Measurements from ENCODE around the gene PPP1R37.

Gene PPP1R37

DNA sequence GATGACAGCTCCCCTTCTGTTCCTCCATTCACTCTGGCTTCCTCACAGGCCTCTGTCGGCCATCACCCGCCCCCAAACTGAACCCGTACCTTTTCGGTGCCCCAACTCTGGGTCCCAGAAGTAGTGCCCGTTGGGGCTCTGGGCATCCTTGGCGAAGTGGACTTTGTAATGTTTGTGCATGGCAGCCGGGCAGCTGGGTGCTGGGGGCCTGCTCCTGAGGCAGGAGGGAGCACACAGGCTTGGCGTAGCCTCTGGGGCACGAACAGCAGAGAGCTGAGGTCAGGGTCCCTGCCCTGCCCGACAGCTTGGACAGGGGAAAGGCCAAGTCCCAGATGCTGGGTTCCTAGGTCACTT is 67.0 kb downstream of the PPP1R37 start:
- no peak for TF ChIP-seq CTCF (IDR thresholded peaks at IDR 0.05; ENCODE audit: borderline replicate concordance, insufficient read depth, low read depth, low read length)
- no peak overlapping the region for H3K4me3 ChIP-seq (ENCODE audit: low read depth, low read length)

DNA sequence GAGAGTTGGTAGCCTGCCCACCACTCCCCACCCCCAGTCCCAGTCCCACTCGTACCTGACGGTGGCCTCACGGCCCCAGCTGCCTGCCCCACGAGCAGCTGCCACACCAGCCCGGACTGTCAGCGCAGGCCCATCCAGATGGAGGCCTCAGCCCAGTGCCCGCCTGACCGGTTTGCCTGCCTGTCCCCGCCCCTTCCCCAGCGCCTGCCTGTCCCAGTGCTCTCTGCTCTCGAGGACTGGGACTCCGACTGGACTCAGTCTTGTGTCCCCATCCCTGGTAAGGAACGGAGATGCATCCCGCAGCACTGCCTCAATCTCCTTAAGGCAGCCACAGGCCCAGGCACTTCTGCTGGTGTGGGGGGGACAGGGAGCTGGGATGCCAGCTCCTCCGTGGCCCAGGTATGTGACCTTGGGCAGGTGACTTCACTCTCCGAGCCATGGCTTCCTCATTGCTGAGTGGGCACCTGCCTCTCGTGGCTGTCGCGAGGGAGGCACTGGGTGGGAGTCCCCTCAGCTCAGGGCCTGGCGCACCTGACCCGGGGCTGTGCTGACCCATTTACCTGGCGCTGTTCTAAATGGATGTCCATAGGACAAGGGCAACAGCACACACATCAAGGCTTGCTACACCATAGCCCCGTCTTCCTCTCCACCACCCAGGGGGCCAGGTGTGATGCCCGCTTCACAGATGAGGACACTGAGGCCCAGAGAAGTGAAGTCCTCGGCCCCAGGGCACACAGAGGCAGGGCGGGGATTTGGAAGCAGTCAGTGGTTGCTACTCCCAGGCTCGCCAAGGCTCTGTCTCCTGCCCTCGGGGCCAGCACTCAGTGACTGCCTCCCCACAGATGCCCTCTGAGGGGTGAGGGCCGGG is 68.1 kb downstream of the PPP1R37 start, which contains the start of gene NKPD1:
TSS of gene NKPD1 (minus strand) at position 113 of the 868 bp plus-strand sequence. CDS start 832 bp downstream, outside the sequence.
- no peak within 1 kb of the TSS for H3K4me3 ChIP-seq (ENCODE audit: low read depth, low read length)
- TF ChIP-seq CTCF (IDR thresholded peaks at IDR 0.05; ENCODE audit: borderline replicate concordance, insufficient read depth, low read depth, low read length) = no peak

GRCh38 chr19:45161738-45162607 is 69.0 kb downstream of the PPP1R37 start:
- TF ChIP-seq CTCF (IDR thresholded peaks at IDR 0.05; ENCODE audit: borderline replicate concordance, insufficient read depth, low read depth, low read length) = peak; percentile 23; the same call in 1 of the 2 replicates
- H3K4me3 ChIP-seq (ENCODE audit: low read depth, low read length) = no peak overlapping the region

- TF ChIP-seq CTCF (IDR thresholded peaks at IDR 0.05; ENCODE audit: borderline replicate concordance, insufficient read depth, low read depth, low read length) = no peak
- no peak overlapping the region for H3K4me3 ChIP-seq (ENCODE audit: low read depth, low read length)
Measured at GRCh38 chr19:45162608-45163143, 69.7 kb downstream of the PPP1R37 start.

- H3K4me3 ChIP-seq (ENCODE audit: low read depth, low read length) = no peak overlapping the region
- TF ChIP-seq CTCF (IDR thresholded peaks at IDR 0.05; ENCODE audit: borderline replicate concordance, insufficient read depth, low read depth, low read length) = no peak
Measured at GRCh38 chr19:45163156-45163555, 70.2 kb downstream of the PPP1R37 start.

- H3K4me3 ChIP-seq (ENCODE audit: low read depth, low read length) = no peak overlapping the region
- TF ChIP-seq CTCF (IDR thresholded peaks at IDR 0.05; ENCODE audit: borderline replicate concordance, insufficient read depth, low read depth, low read length) = no peak
Measured at GRCh38 chr19:45163751-45164460, 70.9 kb downstream of the PPP1R37 start.
